ENCODE measurements around the gene PPIE.

GRCh38 chr1:39699419-39699818, 39.3 kb upstream of the PPIE start:
- TF ChIP-seq CTCF (IDR thresholded peaks at IDR 0.05), result no peak
- no peak for TF ChIP-seq POLR2AphosphoS5 (IDR thresholded peaks at IDR 0.05)
- no peak for TF ChIP-seq POLR2A (IDR thresholded peaks at IDR 0.05)
- no peak for TF ChIP-seq EP300 (IDR thresholded peaks at IDR 0.05; ENCODE audit: low read depth)

Data from transverse colon (tissue), 4 donors.